ENCODE measurements around the gene TRAF3IP3.

The TRAF3IP3 gene, protein sequence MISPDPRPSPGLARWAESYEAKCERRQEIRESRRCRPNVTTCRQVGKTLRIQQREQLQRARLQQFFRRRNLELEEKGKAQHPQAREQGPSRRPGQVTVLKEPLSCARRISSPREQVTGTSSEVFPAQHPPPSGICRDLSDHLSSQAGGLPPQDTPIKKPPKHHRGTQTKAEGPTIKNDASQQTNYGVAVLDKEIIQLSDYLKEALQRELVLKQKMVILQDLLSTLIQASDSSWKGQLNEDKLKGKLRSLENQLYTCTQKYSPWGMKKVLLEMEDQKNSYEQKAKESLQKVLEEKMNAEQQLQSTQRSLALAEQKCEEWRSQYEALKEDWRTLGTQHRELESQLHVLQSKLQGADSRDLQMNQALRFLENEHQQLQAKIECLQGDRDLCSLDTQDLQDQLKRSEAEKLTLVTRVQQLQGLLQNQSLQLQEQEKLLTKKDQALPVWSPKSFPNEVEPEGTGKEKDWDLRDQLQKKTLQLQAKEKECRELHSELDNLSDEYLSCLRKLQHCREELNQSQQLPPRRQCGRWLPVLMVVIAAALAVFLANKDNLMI

GRCh38 chr1:209755926-209756614 lies at the start of gene TRAF3IP3:
TSS of gene TRAF3IP3 (plus strand) at chr1:209756053. CDS start at chr1:209760040, 3,987 bp downstream.
- no peak for TF ChIP-seq CTCF (conservative IDR thresholded peaks at IDR 0.05)
- H3K27ac ChIP-seq = no peak within 1 kb of the TSS

GRCh38 chr1:209706622-209707021 lies 49.2 kb upstream of the TRAF3IP3 start:
- TF ChIP-seq CTCF (conservative IDR thresholded peaks at IDR 0.05) = no peak
- H3K27ac ChIP-seq = no peak overlapping the region

- TF ChIP-seq CTCF (conservative IDR thresholded peaks at IDR 0.05) = no peak
- no peak overlapping the region for H3K27ac ChIP-seq
Measured at GRCh38 chr1:209707308-209707707, 48.5 kb upstream of the TRAF3IP3 start.

GRCh38 chr1:209708297-209708696 lies 47.6 kb upstream of the TRAF3IP3 start:
- no peak overlapping the region for H3K27ac ChIP-seq
- no peak for TF ChIP-seq CTCF (conservative IDR thresholded peaks at IDR 0.05)

GRCh38 chr1:209710093-209710492 lies 45.8 kb upstream of the TRAF3IP3 start:
- no peak overlapping the region for H3K27ac ChIP-seq
- TF ChIP-seq CTCF (conservative IDR thresholded peaks at IDR 0.05) = no peak

- TF ChIP-seq CTCF (conservative IDR thresholded peaks at IDR 0.05) = no peak
Measured at GRCh38 chr1:209710847-209711246, 45.0 kb upstream of the TRAF3IP3 start.

DNA sequence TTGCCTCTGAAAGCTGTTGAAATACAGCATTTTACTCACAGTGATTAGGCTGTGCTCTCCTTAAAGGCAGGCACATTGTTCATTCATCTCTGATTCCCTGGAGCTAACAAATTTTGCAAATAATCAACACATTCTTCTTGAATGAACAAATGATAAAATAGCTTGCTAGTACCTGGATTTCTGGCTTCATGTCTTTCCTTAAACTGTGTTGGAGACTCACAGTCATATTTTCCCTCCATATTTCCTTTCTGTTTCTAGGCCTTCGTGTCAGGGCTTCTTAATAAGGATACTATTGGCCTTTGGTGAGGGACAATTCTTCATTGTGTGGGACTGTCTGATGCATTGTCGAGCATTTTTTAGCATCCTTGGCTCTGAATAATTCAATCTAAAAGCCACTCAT lies 41.5 kb upstream of the TRAF3IP3 start:
- TF ChIP-seq CTCF (conservative IDR thresholded peaks at IDR 0.05) = no peak
- no peak overlapping the region for H3K27ac ChIP-seq

More at GRCh38 chr1:209710847-209711246, 45.0 kb upstream of the TRAF3IP3 start:
- H3K27ac ChIP-seq = no peak overlapping the region
